DND-41 (cell line): ENCODE data around the gene STRN3.

Experiments used
- EZH2 ChIP-seq: IDR thresholded peaks from 3 replicates; pipeline ENCODE4 v1.6.1; 2012; ENCODE audit warnings: borderline replicate concordance, low read depth, mild to moderate bottlenecking, moderate library complexity, low read length, inconsistent platforms; ENCODE audit not compliant: severe bottlenecking
- TF ChIP-seq, protein P1 (sequence below): IDR thresholded peaks from 2 replicates; pipeline ENCODE4 v1.5.1; 2012; ENCODE audit warnings: borderline replicate concordance, low read length, moderate library complexity, mild to moderate bottlenecking; ENCODE audit not compliant: poor library complexity, severe bottlenecking; ENCODE audit errors: extremely low read depth

DNA sequence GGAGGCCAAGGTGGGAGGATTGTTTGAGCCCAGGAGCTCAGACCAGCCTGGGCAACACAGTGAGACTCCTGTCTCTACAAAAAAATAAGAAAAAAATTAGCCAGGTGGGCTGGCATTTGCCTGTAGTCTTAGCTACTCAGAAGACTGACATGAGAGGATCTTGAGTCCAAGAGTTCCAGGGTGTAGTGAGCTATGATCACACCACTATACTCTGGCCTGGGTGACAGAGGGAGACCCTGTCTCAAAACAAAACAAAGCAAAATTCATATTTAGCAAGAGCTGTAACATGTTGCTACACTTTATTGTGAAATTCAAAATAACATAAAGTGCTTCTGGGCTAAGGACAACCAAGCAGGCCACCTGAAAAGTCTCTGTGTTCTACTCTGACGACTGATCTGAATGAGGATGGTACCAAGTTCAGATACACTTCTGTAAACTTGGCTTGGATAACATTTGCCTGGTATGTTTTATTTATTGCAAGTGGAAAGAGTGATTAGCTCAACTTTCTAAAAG lies 11.6 kb upstream of the STRN3 start:
- TF ChIP-seq, protein P1, sequence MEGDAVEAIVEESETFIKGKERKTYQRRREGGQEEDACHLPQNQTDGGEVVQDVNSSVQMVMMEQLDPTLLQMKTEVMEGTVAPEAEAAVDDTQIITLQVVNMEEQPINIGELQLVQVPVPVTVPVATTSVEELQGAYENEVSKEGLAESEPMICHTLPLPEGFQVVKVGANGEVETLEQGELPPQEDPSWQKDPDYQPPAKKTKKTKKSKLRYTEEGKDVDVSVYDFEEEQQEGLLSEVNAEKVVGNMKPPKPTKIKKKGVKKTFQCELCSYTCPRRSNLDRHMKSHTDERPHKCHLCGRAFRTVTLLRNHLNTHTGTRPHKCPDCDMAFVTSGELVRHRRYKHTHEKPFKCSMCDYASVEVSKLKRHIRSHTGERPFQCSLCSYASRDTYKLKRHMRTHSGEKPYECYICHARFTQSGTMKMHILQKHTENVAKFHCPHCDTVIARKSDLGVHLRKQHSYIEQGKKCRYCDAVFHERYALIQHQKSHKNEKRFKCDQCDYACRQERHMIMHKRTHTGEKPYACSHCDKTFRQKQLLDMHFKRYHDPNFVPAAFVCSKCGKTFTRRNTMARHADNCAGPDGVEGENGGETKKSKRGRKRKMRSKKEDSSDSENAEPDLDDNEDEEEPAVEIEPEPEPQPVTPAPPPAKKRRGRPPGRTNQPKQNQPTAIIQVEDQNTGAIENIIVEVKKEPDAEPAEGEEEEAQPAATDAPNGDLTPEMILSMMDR, result no peak
- TF ChIP-seq EZH2, result no peak
